SHP77 (cell line): ENCODE data around the gene FYB2.
A peak's percentile ranks its signal among the peaks of the same experiment; 100 is the strongest.

Source experiments
- DNase-seq, 2 experiments: peaks; one replicate each; lab custom pipeline; 2025; lab: John Stamatoyannopoulos, UW

FYB2 gene

GRCh38 chr1:56833088-56833487, 13.9 kb upstream of the FYB2 start:
- no peak for DNase-seq

- peak; percentile 3 to 42 for DNase-seq
These were observed 12.9 kb upstream of the FYB2 start for GRCh38 chr1:56831871-56832693.

GRCh38 chr1:56830052-56830451, 10.8 kb upstream of the FYB2 start:
- no peak for DNase-seq

- DNase-seq: no peak
These were observed 8.5 kb upstream of the FYB2 start for GRCh38 chr1:56827711-56828110.

- no peak for DNase-seq
These were observed 6.2 kb upstream of the FYB2 start for GRCh38 chr1:56825436-56825835.

- DNase-seq: no peak
These were observed 5.7 kb upstream of the FYB2 start for GRCh38 chr1:56824938-56825337.

GRCh38 chr1:56824271-56824670, 5.1 kb upstream of the FYB2 start:
- DNase-seq: no peak

- no peak for DNase-seq
These were observed 2.2 kb upstream of the FYB2 start for GRCh38 chr1:56821462-56821797.

- peak; percentile 53 to 57 for DNase-seq
These were observed 1.7 kb upstream of the FYB2 start for GRCh38 chr1:56820755-56821461.

GRCh38 chr1:56817716-56818463, 1.3 kb downstream of the FYB2 start:
- no peak for DNase-seq

- no peak for DNase-seq
These were observed 2.3 kb downstream of the FYB2 start for GRCh38 chr1:56816909-56817308.

GRCh38 chr1:56816264-56816663, 2.9 kb downstream of the FYB2 start:
- DNase-seq: no peak

- no peak for DNase-seq
These were observed 5.0 kb downstream of the FYB2 start for GRCh38 chr1:56814205-56814604.

GRCh38 chr1:56811331-56811730, 7.9 kb downstream of the FYB2 start:
- DNase-seq: no peak

GRCh38 chr1:56808410-56808809, 10.8 kb downstream of the FYB2 start:
- no peak for DNase-seq

GRCh38 chr1:56806804-56807203, 12.4 kb downstream of the FYB2 start:
- DNase-seq: no peak

- peak; percentile 44 to 49 for DNase-seq
These were observed 15.5 kb downstream of the FYB2 start for GRCh38 chr1:56803561-56804156.

GRCh38 chr1:56799605-56800400, 19.4 kb downstream of the FYB2 start:
- DNase-seq: no peak

- no peak for DNase-seq
These were observed 21.1 kb downstream of the FYB2 start for GRCh38 chr1:56798053-56798471.

- DNase-seq: peak in 1 of 2 experiments; percentile 68
These were observed 22.0 kb downstream of the FYB2 start for GRCh38 chr1:56797065-56797685.

- no peak for DNase-seq
These were observed 23.3 kb downstream of the FYB2 start for GRCh38 chr1:56795870-56796269.
